Gastrocnemius medialis (tissue), 4 donors: Measurements from ENCODE around the gene ZNF316. TPM values are rescaled to one million over a fixed set of nuclear protein-coding genes. Genes with fewer than 3 reads are reported as not detected.
A peak's percentile ranks its signal among the peaks of the same experiment; 100 is the strongest.

Source experiments
- ATAC-seq, 2 donors: fragments of 150-250 bp; one replicate each; pipeline ENCODE4 v1.9.1; 2016
- DNase-seq, 2 donors: peaks; one replicate each; pipeline ENCODE4 v3.0.0-alpha.2; 2019
- H3K27ac ChIP-seq, 4 donors: fragments of 200-600 bp; sonication (generic); 1 replicate in 1 of 4; 2 replicates in 3 of 4; pipeline ENCODE4 v1.5.1; 2016 to 2018; ENCODE audit warnings: mild to moderate bottlenecking in 2 of 4, moderate library complexity in 1 of 4
- H3K27me3 ChIP-seq, 3 donors: fragments of 200-600 bp; sonication (generic) in 2 of 3; 1 replicate in 1 of 3; 2 replicates in 2 of 3; pipeline versions ENCODE4 v1.5.1 to v1.6.0; 2016 to 2019; ENCODE audit warnings: mild to moderate bottlenecking in 1 of 3, moderate library complexity in 1 of 3
- H3K36me3 ChIP-seq, 2 donors: fragments of 200-600 bp; sonication (generic) in 1 of 2; one replicate each; pipeline ENCODE4 v1.5.1; 2017 to 2018
- H3K4me1 ChIP-seq, 2 donors: fragments of 200-600 bp; sonication (generic) in 1 of 2; one replicate each; pipeline ENCODE4 v1.5.1; 2016 to 2017; ENCODE audit warnings: mild to moderate bottlenecking in 2 of 2
- H3K4me3 ChIP-seq, 4 donors: fragments of 200-600 bp; sonication (generic) in 3 of 4; 1 replicate in 1 of 4; 2 replicates in 3 of 4; pipeline ENCODE4 v1.5.1; 2016 to 2019; ENCODE audit warnings: mild to moderate bottlenecking in 2 of 4
- H3K9me3 ChIP-seq, 3 donors: fragments of 200-600 bp; sonication (generic) in 2 of 3; 1 replicate in 1 of 3; 2 replicates in 2 of 3; pipeline ENCODE4 v1.5.1; 2016 to 2019
- CTCF ChIP-seq, 5 experiments: fragments of 450-650 bp in 3 of 5; fragments of 200-600 bp in 2 of 5; sonication (generic) in 2 of 5; IDR thresholded peaks in 4 of 5; conservative IDR thresholded peaks in 1 of 5; 1 replicate in 4 of 5; 2 replicates in 1 of 5; pipeline ENCODE4 v1.5.1; 2016 to 2019; ENCODE audit warnings: antibody characterized with exemption in 5 of 5, mild to moderate bottlenecking in 3 of 5, moderate library complexity in 3 of 5
- POLR2A ChIP-seq, 2 donors: fragments of 450-650 bp; IDR thresholded peaks; one replicate each; pipeline ENCODE4 v1.6.1; 2017; ENCODE audit warnings: antibody characterized with exemption in 2 of 2, mild to moderate bottlenecking in 2 of 2, moderate library complexity in 2 of 2
- in situ Hi-C, 4 donors: fragments of 200-750 bp; cut with MboI; loops; one replicate each; pipeline versions ENCODE4 v1.15.0 to v1.8.0; 2017; ENCODE audit warnings: low sequenced_read_pairs in 4 of 4
- intact Hi-C: fragments of 100-400 bp; cut with DNase I; formaldehyde crosslinking; loops from one replicate; pipeline ENCODE4 v1.15.1; 2023; ENCODE audit warnings: low total_unique reads
- total RNA-seq, 4 donors: library from RNA; depleted of rRNA; stranded (reverse); fragments of >200 nt; gene quantifications; one replicate each; pipeline versions ENCODE4 v1.1.0 to v1.2.3, GENCODE V29; 2016

Gene ZNF316
- total RNA-seq = 10 to 100 TPM; 11.4 to 19.1 (median 18.1) TPM

DNA sequence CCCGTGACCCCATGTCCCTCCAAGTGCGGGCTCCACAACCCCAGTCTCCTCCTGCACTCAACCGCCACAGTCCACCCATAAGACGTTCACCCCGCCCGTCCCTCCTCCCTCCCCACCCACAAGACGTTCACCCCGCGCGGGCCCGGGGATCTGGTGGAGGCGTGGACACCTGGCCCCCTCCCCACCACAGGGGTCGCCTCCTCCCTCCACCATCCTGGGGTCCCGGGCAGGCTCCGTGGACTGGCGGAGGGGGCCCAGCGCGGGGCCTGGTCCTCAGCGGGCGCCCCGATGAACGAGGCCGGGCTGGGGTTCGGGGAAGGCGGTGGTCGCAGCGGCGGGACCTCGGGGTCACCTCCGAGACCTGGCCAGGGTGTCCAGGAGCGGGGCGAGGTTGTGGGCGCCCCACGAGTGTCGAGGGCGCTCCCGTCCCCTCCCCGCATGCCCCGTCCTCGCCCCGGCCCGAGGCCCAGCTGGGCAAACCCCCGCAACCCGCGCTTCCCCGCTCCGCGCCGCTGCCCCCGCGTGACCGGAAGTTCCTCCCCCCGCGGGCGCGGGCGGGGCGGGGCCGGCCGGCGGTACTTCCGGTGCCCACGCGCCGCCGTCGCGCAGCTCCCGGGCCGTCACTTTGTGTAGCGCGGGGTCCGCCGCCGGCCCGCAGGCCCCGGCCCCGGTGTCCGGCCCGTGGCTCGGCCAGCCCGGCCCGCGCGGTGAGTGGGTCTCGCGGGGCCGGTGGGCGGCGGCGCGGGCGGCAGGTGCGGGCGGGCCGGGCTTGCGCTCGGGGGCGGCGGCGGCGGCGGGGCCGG lies at the start of gene ZNF316:
ZNF316 (plus strand) TSS at position 578 of the 803 bp plus-strand sequence. CDS start 5,092 bp downstream, outside the sequence.
- H3K9me3 ChIP-seq = no peaks in the 10 kb centered on the region
- ATAC-seq (peak; percentile 88), DNase-seq (peak; percentile 27 to 43)
- H3K4me3 ChIP-seq = peak within 1 kb of the TSS; percentile 71 to 94 (median 85)
- TF ChIP-seq POLR2A (IDR thresholded peaks at IDR 0.05) (peak; percentile 59 to 70), CTCF (IDR thresholded peaks at IDR 0.05 in 4 of 5, conservative IDR thresholded peaks at IDR 0.05 in 1 of 5) (no peak)
- in situ Hi-C loops (no loop called here), intact Hi-C loops (loop anchor here (2.0 to 5.0 kb wide), 2 partner anchors 50 to 70 kb away; partner anchors contain the start of gene ZNF12)
- H3K27me3 ChIP-seq = no peaks in the 10 kb centered on the region
- H3K27ac ChIP-seq = peak within 1 kb of the TSS; percentile 78 to 88 (median 86)
- peaks cover 8 to 20% of the 10 kb centered on the region in 2 donors for H3K4me1 ChIP-seq
- H3K36me3 ChIP-seq = peaks cover 0 to 11% of the 10 kb centered on the region in 2 donors

DNA sequence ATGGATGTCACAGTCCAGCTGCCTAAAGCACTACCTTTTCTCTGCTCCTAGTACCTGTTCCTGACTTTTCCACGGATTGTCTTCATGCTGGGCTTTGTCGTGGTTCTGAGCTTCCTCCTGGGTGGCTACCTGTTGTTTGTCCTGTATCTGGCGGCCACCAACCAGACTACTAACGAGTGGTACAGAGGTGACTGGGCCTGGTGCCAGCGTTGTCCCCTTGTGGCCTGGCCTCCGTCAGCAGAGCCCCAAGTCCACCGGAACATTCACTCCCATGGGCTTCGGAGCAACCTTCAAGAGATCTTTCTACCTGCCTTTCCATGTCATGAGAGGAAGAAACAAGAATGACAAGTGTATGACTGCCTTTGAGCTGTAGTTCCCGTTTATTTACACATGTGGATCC lies 48.6 kb upstream of the ZNF316 start:
- DNase-seq (no peak), ATAC-seq (no peak)
- Histone ChIP-seq H3K27ac (no peak overlapping the region), H3K4me3 (no peak overlapping the region), H3K4me1 (peaks cover 14 to 15% of the 10 kb centered on the region in 2 donors), H3K36me3 (peaks cover 0 to 68% of the 10 kb centered on the region in 2 donors), H3K27me3 (no peaks in the 10 kb centered on the region), H3K9me3 (no peaks in the 10 kb centered on the region)
- TF ChIP-seq CTCF (IDR thresholded peaks at IDR 0.05 in 4 of 5, conservative IDR thresholded peaks at IDR 0.05 in 1 of 5) (no peak), POLR2A (IDR thresholded peaks at IDR 0.05) (no peak)
- in situ Hi-C loops = no loop called here
- intact Hi-C loops = loop anchor here (5.0 kb wide), 1 partner anchor 49 kb away; the partner anchor contains the start of gene ZNF316

DNA sequence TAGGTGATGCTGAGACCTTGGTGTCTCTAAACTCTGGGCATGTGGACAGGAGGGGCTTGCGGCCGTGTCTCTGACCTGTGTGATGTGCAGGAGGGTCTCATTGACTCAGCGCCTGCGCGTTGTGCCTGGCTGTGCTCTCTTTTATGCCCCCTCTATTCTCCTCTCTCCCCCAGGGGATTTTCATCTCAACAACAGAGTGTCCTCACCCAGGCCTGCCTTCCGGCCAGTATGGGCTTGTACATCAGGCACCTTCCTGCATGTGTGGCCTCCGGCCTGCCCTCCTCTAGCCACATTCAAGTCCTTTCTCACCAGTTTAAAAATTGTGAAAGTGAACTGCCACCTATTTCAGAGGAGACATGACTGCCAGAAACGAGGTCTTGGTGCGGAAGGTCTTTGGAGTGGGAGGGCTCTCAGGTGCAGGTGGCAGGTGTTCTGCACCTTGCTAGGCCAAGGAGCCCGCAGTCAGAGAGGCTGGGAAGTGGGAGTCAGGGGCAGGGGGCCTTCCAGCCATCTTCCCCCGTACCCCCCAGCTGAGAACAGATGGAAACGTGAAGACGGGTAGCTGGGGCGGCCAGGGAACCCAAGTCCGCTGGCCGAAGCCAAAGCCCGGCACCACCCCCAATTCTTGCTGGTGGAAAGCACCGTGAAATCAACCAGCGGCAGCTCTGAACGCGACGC lies 47.8 kb upstream of the ZNF316 start:
- no peaks in the 10 kb centered on the region for H3K9me3 ChIP-seq
- ATAC-seq = no peak
- no peak for DNase-seq
- H3K4me1 ChIP-seq = peaks cover 14 to 15% of the 10 kb centered on the region in 2 donors
- H3K4me3 ChIP-seq = peak overlapping the region; percentile 42 to 78 (median 66)
- H3K27me3 ChIP-seq = no peaks in the 10 kb centered on the region
- H3K36me3 ChIP-seq = peaks cover 0 to 68% of the 10 kb centered on the region in 2 donors
- H3K27ac ChIP-seq = peak overlapping the region; percentile 46 to 90 (median 76)
- in situ Hi-C loops = no loop called here
- TF ChIP-seq POLR2A (IDR thresholded peaks at IDR 0.05) (no peak), CTCF (IDR thresholded peaks at IDR 0.05 in 4 of 5, conservative IDR thresholded peaks at IDR 0.05 in 1 of 5) (no peak)
- intact Hi-C loops = loop anchor here (5.0 kb wide), 1 partner anchor 48 kb away; the partner anchor contains the start of gene ZNF316

DNA sequence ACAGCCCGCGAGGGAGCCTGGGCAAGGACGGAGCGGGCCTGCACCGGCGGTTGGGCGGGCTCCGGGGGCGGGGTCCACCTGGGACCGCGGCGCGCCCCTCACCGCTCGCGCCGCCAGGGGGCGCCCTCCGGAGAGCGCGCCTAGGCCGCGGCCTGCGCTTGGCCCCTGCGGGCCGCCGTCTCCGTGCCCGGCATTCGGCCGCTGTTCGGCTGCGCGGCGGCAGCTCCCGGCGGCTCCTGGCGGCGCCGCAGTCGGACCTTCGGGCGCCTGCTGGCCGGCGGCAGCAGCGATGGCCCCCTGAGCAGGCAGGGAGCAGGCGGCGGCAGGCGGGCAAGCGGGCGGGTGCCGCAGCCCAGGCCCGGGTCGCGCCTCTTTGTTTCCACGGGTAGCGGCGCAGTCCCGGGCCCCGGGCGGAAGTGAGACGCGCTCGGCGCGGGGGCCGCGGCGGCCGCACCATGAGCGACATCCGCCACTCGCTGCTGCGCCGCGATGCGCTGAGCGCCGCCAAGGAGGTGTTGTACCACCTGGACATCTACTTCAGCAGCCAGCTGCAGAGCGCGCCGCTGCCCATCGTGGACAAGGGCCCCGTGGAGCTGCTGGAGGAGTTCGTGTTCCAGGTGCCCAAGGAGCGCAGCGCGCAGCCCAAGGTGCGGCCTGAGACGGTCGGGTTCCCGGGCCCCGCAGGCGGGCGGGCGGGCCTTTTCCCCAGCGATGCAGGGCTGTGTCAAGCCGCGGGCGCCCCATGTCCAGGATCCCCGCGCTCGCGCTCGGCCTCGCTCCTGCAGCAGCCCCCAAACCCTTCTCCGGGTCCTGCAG lies 47.1 kb upstream of the ZNF316 start, which contains the start of gene INTS15:
INTS15 (plus strand) TSS at position 193 of the 816 bp plus-strand sequence; CDS start at position 456, 263 bp downstream.
- Histone ChIP-seq H3K27me3 (no peaks in the 10 kb centered on the region), H3K27ac (peak within 1 kb of the TSS; percentile 68 to 90 (median 82)), H3K36me3 (peaks cover 0 to 68% of the 10 kb centered on the region in 2 donors), H3K9me3 (no peaks in the 10 kb centered on the region), H3K4me1 (peaks cover 14 to 15% of the 10 kb centered on the region in 2 donors), H3K4me3 (peak within 1 kb of the TSS; percentile 71 to 90 (median 82))
- intact Hi-C loops = loop anchor here (1.0 to 5.0 kb wide), 4 partner anchors 13 to 1707 kb away; partner anchors contain the start of genes ZDHHC4, ZNF12 and ZNF316
- TF ChIP-seq CTCF (IDR thresholded peaks at IDR 0.05 in 4 of 5, conservative IDR thresholded peaks at IDR 0.05 in 1 of 5) = peak; percentile 52 to 99 (median 98)
- TF ChIP-seq POLR2A (IDR thresholded peaks at IDR 0.05) = peak; percentile 80 to 85
- ATAC-seq (peak; percentile 89 to 92), DNase-seq (peak; percentile 18 to 50)
- in situ Hi-C loops = no loop called here
